ENCODE measurements around the gene MAP2K3.
A peak's percentile ranks its signal among the peaks of the same experiment; 100 is the strongest.

MAP2K3 gene

DNA sequence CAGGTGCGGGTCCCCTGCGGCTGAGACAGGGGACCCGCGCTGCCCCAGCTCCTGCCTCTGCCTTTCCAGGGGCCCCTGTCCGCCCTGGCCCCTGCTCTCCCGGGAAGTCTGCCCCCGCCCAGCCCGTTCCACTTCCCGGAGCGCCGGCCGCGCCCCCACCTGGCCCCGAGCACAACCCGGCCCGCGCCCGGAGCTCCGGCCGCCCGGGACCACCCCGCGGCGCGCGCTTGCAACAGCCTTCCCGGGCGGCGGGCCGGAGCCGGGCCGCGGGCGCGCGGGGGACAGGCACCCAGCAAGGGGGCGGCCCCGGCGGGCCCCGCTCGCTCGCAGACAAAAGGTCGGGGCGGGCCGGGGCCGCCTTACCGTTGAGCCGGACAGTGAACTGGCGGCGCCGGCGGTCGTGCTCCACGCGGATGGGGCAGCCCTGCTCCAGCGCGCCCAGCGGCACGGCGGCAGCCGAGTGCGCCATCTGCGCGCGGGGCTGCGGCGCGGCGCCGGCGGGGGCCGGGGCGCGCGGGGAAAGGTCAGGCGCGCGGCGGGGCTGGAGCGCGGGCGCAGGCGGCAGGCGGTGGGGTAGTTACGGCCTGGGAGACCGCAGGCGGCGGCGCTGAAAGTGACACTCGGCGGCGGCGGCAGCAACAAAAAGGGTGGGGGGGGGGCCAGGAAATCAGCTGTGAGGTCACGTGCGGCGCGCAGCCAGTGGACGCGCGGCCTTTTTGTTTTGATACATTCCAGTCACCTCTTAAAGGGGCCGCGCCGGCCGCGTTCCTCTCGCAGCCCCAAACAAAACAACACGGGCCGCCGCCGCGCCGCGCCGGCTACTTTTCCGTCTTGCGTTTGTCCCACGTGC is 31.5 kb upstream of the MAP2K3 start, which contains the start of gene NATD1:
Gene NATD1, minus strand, starts transcription at position 615 of the 850 bp plus-strand sequence. Its CDS starts 146 bp downstream, at position 469.
- DNase-seq (ENCODE audit: low spot score): peak; percentile 86

DNA sequence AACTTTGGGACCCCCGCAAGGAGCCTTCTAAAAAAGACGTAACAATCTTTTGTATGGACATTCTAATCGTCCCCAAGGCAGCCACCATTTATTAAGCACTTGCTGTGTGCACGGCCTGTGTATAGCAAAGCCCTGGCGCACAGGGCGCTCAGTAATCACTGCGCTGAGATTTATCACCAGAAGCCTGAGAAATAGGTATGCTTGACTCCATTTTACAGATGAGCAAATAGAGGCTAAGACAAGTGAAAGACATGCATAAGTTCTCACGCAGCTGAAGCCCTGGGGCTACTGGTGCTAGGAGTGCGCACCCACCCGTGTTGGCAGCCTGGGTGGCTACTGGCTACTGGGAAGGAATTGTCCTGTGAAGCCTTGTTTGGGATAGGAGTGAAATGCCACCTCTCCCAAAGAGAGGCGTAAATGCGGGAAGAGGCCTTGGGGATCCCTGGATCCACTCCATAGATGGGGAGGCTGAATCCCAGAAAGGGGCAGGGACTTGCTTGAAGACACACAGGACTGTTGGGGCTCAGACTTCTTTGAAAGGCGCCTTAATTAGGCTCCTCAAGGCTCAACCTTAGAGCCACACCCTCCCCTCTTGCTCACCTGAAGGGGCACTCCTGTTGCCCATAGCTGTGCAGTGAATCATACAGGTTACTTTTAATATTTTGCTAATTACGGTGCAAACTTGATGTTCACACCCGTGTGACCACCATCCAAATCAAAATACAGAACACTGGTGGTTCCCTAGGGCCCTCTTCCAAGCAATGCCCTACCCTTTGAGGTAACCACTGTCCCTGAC is 30.7 kb upstream of the MAP2K3 start:
- no peak for DNase-seq (ENCODE audit: low spot score)

DNA sequence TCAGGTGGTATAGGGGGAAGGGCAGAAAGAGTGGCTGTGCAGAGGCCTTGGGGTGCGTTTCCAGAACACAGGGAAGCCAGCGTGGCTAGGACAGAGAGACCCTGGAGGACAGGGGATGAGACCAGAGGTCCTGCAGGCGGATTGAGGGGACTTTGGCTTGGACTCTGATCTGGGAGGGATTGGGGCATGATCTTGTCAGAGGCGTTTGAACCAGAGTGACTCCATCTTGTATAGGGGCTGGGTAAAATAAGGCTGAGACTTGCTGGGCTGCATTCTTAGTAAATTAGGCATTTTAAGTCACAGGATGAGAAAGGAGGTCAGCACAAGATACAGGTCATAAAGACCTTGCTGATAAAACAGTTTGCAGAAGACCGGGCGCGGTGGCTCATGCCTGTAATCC is 25.9 kb upstream of the MAP2K3 start:
- no peak for DNase-seq (ENCODE audit: low spot score)

DNA sequence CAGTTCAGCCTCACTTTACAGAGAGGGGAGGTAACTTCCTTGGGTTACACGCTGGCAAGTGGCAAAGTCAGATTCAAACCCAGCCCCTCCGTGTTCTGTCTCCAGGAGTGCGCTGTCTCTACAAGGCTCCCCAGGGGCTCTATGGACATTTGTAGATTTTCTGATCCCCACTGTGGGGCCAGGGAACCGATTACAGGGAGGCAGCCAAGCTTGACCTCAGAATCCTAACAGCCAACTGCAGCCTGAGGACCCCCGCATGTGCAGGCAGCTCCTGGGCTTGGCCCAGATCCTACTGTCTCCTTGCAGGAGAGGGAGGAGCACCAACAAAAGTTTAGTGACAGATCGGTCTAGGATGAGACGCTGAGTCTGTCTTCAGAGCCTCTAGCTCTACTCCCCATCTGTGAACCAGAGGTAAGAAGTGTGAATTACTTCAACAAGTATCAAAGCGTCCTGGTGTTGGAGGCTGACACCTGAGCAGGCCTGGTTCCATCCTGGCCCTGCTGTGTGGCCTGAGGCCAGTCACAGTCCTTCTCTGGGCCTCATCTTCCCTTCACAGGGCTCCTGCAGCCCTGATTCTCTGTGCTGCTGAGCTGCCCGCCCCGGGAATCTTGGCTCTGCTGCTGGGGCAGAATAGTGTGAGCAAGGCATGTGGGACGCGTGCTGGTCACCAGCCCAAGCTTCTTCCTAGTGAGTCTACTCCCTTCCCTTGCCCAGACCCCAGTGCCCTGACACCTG is 22.1 kb upstream of the MAP2K3 start:
- no peak for DNase-seq (ENCODE audit: low spot score)

DNA sequence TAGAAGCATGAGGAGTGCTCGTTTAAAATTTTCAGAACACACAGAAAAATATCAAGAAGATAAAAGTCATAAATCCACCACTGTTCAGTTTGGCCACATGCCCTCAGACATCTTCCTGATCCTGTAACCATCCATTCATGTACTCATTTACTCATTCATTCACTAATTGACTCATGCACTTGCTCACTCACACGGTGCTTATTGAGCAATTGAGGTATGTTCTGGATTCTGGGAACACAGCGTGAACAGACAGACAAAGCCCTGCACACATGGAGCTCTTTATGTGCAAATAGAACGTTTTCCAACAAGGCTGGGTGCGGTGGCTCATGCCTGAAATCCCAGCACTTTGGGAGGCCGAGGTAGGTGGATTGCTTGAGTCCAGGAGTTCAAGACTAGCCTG is 21.1 kb upstream of the MAP2K3 start:
- no peak for DNase-seq (ENCODE audit: low spot score)

DNA sequence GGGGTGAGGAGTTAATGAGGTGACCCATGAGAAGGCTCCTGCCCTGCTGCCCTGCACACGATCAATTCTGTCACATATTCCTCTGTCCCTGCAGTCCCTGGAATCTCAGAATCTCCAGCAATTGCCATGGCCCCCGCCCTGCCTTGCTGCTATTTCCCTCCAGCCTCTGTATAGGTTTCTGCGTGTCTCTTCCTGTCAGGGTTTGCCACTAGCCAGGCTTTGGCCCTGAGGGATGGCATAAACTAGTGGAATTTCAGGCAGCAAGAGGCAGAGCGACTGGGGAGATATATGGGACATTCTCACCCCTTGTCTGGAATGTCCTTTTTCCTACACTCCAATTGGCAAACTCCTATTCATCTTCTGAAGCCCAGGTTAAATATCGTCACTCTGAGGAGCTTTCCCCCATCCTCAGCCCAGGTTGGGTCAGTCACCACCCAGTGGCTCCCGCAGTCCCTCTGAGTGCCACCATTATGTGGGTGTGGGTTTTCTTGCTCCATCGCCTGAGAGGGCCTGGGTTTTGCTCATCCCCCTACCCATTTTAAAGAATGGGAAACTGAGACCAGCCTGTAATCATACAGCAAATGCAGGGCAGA is 15.8 kb upstream of the MAP2K3 start:
- no peak for DNase-seq (ENCODE audit: low spot score)

DNA sequence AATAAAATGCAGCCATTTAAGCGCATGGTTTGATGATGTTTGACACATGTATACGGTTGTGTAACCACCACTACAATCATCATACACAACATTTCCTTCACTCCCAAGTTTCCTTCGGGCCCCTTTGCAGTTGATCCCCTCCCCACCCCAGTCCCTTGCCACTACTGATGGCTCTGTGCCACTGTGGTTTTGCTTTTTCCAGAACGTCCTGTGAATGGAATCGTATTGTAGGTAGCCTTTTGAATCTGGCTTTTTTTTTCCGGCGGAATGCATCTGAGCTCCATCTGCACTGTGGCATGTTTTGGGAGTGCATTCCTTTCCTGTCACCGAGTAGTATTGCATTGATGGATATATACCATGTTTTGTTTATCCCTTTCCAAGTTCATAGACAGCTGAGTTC is 15.1 kb upstream of the MAP2K3 start:
- DNase-seq (ENCODE audit: low spot score): no peak

DNA sequence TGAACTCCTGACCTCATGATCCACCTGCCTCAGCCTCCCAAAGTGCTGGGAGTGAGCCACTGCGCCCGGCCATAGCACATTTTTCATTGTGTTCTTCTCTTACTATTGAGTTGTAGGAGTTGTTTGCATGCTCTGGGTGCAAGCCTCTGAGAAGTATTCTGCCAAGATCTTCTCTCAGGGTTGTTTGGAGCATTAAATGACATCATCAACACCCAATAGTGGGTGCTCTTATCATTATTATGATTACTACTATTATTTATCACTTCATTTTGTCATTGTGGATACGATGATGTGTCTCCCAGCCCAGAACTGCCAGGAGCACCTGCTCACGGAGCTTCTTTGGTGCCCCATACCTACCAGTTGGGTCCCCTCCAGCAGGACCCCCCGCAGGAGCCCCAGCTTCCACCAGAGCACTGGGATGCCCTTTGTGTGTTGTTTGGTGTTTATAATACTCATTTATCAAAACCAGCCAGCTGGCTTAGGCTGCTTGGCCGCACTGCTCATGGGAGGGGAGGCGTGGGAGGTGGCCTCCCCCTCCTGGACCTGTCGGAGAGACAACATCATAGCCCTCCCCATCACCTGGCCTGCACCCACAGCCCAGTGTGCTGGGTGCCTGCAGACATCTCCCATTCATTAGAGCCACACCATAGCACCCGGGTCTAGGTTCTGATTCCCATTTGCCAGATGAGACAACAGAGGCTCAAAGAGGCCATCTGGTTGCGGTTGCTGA is 12.9 kb upstream of the MAP2K3 start:
- no peak for DNase-seq (ENCODE audit: low spot score)

DNA sequence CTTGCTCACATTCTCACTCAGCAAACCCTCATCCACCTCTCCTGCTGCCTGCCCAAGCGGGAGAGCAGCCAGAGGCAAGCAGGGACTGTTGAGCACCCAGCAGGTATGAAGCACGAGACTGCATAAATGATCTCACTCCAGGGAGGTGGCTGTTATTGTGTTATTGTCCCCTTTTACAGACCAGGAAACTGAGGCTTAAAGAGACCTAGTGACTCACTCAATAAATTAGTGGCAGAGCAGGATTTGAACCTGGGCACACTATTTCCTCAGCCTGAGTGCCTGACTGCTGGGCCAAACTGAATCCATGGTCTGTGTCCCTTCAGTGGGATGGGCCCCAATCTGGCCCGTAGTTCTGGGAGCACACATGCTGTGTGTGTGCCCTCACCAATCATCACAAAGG is 12.3 kb upstream of the MAP2K3 start:
- no peak for DNase-seq (ENCODE audit: low spot score)

DNA sequence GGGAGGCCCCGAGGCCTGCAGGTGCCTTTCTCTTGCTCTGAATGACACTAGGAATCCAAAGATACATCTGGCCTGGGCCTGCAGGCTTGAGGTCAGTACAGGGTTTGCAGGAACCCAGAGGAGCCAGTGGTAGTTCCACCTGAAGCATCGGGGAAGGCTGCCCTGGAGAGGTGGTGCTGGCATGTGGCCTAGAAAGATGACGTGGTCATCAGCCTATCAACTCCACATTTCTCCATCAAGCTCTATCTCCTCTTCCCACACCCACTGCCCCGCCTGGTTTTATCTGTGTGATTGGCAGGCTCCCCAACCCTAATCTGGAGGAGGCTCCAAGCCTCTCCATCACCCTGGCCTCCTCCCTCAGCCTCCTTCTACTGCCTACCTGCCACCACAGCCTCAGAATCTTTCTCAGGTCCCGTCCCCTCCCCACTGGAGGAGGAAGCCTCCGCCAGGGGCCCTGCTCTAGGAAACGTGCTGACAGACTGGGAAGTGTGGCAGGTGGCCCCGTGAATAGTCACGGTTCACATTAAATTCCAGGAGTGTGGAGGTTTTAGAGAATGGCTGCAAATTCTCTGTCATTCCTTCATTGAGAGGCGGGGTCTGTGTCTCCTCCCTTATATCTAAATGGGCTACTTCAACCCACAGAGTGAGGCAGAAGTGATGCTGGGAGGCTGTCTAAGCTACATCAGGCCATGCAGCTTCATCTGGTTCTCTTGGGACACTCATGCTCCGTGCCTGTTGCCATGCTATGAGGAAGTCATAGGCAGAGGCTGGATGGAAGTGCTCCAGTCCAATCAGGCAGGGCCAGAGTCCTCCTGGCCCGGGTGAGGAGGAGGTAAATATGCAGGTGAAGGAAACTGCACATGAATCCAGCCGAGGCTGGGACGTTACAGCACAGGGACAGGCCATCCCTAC is 11.4 kb upstream of the MAP2K3 start:
- DNase-seq (ENCODE audit: low spot score): no peak

DNA sequence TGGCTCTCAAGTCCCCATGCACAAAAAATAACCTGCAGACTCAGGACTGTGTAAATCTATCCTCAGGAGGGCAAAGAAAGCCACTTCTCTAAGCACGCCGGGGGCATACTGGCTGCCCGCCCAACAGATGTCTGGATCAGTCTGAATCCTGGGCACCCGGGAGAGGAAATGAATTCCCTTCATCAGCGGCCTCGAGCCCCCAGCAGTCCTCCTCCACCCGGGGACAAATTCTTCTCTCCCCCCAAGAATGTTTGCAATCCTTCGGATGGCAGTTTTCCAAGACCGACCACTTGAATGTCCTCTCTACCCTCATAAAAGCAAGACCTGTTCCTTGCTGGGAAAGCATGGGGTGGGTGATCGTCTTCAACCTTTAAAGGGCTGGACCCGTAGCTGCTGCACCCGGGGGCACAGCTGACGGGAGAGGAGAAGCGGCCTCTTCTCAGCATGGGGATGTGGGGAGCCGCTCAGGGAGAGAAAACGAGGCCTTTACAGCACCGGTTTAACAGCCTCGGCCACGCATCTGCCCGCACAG is 9.4 kb upstream of the MAP2K3 start:
- DNase-seq (ENCODE audit: low spot score): no peak

DNA sequence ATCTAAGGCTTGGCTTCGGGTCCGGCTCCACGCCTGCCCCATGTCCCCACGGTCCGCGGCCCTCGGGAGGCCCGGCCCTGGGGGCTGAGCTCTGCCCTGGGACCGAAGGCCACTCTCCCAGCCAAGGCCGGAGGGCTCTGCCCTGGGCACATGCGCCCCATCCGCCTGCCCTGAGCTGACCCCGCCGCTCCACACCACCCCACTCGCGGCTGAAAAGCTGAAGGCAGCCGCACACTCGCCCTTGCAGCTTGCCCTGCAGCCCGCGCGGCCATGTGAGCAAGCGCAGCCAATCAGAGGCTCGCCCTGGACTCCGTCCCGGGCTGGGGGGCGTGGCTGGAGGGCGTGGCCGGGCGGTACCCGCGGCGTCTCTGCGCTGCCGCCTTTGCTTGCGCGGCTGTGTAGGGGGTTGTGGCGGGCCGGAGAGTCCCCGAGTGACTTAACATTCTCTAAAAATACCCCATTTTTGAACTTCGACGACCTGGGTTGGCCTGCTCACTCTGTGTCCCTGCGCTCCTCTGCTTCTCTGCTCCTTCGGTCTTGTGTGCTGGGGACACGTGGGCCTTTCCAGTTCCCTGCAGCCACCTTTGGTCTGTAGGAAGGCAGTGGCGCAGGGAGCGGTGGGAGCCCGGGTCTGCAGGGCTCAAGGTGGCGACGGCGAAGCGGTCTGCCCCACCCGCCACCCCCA is 8.8 kb upstream of the MAP2K3 start:
- peak; percentile 90 for DNase-seq (ENCODE audit: low spot score)

DNA sequence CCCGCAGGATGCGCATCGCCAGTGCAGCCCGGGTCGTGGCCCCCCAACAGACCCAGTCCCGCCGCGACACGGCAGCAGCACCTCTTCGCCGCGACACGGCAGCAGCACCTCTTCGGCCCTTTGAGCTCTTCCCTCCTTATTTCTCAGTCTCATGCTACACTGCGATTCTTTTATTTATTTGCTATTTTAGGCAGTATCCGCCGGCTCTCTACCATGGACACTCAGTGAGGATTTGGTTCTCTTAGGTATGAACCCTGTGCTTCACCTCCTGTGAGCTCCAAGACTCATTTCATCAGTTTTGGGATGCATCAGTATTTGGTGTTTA is 8.3 kb upstream of the MAP2K3 start:
- DNase-seq (ENCODE audit: low spot score): no peak

DNA sequence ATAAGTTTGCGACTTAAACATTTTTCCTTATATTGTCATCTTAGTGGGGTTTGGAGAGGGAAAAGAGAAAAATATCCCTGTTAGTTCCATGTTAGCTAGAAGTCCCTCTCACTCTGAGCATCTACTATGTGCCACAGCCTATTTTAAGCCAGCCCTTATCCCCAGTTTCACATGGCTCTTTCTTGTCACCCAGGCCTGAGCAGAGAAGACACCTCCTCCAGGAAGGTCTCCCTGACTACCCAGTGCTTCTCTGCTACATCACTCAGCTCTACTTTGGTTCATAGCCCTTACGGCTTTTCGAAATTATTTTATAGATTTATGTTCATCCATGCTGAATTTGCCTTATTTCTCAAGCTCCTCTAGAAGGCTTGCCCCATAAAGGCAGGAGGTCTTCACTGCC is 7.2 kb upstream of the MAP2K3 start:
- DNase-seq (ENCODE audit: low spot score): no peak

DNA sequence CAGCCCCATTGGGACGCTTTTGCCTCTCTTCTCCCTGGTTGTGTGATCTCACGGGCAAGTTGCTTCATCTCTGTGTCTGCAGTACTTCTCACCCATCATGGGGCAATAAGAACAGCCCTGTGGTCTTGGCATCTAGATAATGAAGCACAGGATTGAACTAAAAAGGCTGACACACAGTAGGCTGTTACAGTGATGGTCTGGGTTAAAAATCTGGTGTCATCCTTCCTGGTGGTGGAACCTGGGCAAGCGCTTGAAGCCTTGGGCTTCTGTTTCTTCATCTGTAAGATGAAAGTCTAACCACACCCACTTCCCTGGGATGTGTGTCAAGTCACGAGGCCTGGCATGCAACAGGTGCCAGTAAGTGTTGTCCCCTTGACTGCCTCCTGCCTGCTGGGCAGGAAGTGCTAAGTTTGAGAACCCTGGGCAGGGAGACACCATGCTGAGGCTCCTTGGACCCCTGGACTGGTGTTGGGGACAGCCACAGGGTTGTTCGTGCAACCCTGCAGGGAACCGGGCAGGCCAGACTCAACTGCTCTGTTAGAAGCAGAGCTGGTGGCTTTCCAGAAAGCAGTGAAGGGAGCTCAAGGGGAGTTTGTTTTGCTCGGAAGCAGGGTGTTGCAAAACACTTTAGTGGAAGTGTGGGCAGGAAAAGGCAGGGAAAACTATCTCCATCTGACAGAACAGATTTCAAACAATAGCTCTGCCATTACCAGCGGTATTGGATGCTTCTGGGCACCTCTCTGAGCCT is 5.9 kb upstream of the MAP2K3 start:
- no peak for DNase-seq (ENCODE audit: low spot score)

DNA sequence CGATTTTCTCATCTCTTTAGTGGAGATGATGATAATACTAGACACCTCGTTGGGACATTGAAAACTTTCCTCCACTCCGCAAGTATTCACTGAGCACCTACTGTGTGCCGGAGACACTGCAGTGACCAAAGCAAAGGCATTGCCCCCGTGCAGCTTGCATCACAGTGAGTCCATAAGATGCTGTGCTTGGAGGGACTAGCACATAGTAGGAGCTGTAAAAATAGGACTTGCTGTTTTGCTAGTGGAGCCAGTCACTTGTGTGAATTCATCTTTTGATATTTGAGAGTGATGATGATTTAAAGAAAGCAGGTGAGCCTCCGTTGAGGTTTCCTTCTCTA is 5.3 kb upstream of the MAP2K3 start:
- no peak for DNase-seq (ENCODE audit: low spot score)

DNA sequence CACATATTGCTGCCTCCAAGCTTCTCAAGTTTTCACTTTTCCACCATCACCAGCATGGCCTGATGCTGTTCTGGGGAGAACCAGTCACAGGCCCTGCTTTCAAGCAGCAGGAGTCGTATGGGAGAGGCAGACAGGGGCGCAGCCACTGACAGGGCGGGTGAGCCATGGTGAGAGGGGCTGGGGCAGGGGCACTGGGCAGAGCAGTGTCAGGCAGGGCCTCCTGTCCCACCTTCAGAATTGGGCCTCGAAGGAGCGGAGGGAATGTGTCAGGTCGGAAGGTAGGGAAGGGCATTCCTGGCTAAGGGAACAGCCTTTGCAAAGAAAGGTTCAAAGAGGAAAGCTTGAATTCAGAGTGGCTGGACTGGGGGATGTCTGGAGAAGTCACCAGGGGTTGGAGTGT is 4.9 kb upstream of the MAP2K3 start:
- no peak for DNase-seq (ENCODE audit: low spot score)

DNA sequence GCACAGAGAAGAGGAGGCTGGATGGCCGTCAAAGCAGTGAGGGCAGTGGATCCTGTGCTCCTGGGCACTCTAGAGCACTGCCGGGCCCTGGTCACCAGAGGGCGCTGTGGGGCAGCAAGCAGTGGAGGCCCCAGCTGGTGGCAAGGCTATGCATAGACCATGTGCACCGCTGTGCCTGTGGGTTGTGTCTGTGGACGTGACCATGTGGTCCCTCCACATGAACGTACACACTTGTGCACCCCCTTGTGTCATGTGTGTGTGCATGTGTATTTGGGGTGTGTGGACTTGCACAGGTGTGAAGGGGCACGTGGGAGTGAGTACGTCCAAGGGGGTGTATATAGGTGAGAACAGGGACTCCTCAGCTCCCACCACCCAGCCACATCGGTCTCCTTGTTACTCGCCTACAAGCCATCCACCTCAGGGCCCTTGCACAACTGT is 4.4 kb upstream of the MAP2K3 start:
- peak; percentile 87 for DNase-seq (ENCODE audit: low spot score)

DNA sequence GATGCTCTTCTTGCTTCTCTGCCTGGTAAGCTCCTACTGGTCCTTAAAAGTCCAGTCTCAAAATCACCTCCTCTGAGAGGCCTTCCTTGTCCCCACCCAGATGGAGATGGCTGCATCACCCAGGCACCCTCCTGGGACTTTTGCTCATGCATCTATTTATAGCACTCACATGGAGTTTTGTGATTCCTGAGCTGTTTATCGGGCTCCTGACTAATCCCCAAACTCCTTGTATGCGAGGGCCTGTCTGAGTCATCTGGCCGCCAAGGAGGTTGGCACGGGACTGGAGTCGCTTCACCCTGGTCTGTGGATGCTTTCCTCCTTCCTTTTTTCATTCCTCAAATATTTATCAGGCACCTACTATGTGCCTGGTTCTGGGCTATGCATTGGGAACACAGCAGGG is 2.3 kb upstream of the MAP2K3 start:
- no peak for DNase-seq (ENCODE audit: low spot score)

Measured in cerebellar cortex (tissue), 1 donor.